HepG2 (cell line): ENCODE results near the gene RRBP1. TPM values are rescaled to one million over a fixed set of nuclear protein-coding genes. Genes with fewer than 3 reads are reported as not detected.

Experiments used
- ATF2 ChIP-seq: sonication (generic); formaldehyde crosslinking; IDR thresholded peaks from 2 replicates; pipeline ENCODE4 v1.4.0; 2020; ENCODE audit warnings: missing genetic modification reagents
- CBX1 ChIP-seq: IDR thresholded peaks from one replicate; pipeline ENCODE4 v1.6.1; 2016; ENCODE audit warnings: antibody characterized with exemption, low read depth
- ETS1 ChIP-seq: sonication (generic); formaldehyde crosslinking; IDR thresholded peaks from 2 replicates; pipeline ENCODE4 v1.4.0; 2020; ENCODE audit warnings: missing genetic modification reagents
- GFI1 ChIP-seq: sonication (generic); formaldehyde crosslinking; IDR thresholded peaks from 2 replicates; pipeline ENCODE4 v1.5.0; 2020; ENCODE audit warnings: missing genetic modification reagents, mild to moderate bottlenecking, borderline replicate concordance
- HDAC1 ChIP-seq: sonication (generic); formaldehyde crosslinking; IDR thresholded peaks from 2 replicates; pipeline ENCODE4 v1.5.1; 2020; ENCODE audit warnings: mild to moderate bottlenecking, missing genetic modification reagents
- KIAA2018 ChIP-seq: sonication (generic); formaldehyde crosslinking; IDR thresholded peaks from 2 replicates; pipeline ENCODE4 v1.5.0; 2020; ENCODE audit warnings: mild to moderate bottlenecking, missing genetic modification reagents, borderline replicate concordance
- KLF15 ChIP-seq: sonication (generic); formaldehyde crosslinking; IDR thresholded peaks from 2 replicates; pipeline ENCODE4 v1.8.1; 2023; ENCODE audit warnings: borderline replicate concordance, mild to moderate bottlenecking, inconsistent platforms, missing genetic modification reagents, mixed read lengths
- MBD4 ChIP-seq: IDR thresholded peaks from 2 replicates; pipeline ENCODE4 v1.6.1; 2012; ENCODE audit warnings: low read length, inconsistent platforms, borderline replicate concordance
- RBM22 ChIP-seq: fragments of 200-400 bp; formaldehyde crosslinking; optimal IDR thresholded peaks from 2 replicates; pipeline ENCODE3; 2017; ENCODE audit warnings: mild to moderate bottlenecking, low read length, moderate library complexity
- THAP8 ChIP-seq: sonication (generic); formaldehyde crosslinking; IDR thresholded peaks from 2 replicates; pipeline ENCODE4 v1.5.1; 2020; ENCODE audit warnings: missing genetic modification reagents, mild to moderate bottlenecking, borderline replicate concordance
- TOE1 ChIP-seq: sonication (generic); formaldehyde crosslinking; IDR thresholded peaks from 2 replicates; pipeline ENCODE4 v1.4.0; 2020; ENCODE audit warnings: mild to moderate bottlenecking, missing genetic modification reagents
- ZNF333 ChIP-seq: sonication (generic); formaldehyde crosslinking; IDR thresholded peaks from 2 replicates; pipeline ENCODE4 v1.4.0; 2020; ENCODE audit warnings: mild to moderate bottlenecking, missing genetic modification reagents, borderline replicate concordance
- polyA plus RNA-seq, 8 experiments: library from polyadenylated mRNA; depleted of rRNA in 3 of 8; stranded (reverse) in 7 of 8; unstranded in 1 of 8; fragments of >200 nt; fragmentation: Illumina TruSeq in 4 of 8; extraction: Trizol in 4 of 8; gene quantifications; 2 replicates each; pipeline versions ENCODE4 v1.2.1 to v1.2.3, GENCODE V29; 2011 to 2016; ENCODE audit warnings: low read depth in 4 of 8, missing spikeins in 1 of 8, mixed read lengths in 1 of 8; ENCODE audit not compliant: insufficient read depth in 1 of 8
- total RNA-seq, 5 experiments: library from RNA; depleted of rRNA; stranded (reverse); fragments of >200 nt; fragmentation: Illumina TruSeq; extraction: Trizol; gene quantifications; 2 replicates each; pipeline ENCODE4 v1.2.3, GENCODE V29; 2016; ENCODE audit warnings: low read depth in 1 of 5
- TF ChIP-seq, protein P1 (sequence below): sonication (generic); formaldehyde crosslinking; IDR thresholded peaks from 2 replicates; pipeline ENCODE4 v1.8.0; 2023; ENCODE audit warnings: mild to moderate bottlenecking, missing genetic modification reagents
- TF ChIP-seq, protein P2 (sequence below): sonication (generic); formaldehyde crosslinking; IDR thresholded peaks from 2 replicates; pipeline ENCODE4 v1.9.0; 2021; ENCODE audit warnings: missing genetic modification reagents, borderline replicate concordance

The RRBP1 gene
- total and polyA plus RNA-seq, 2 of the 13 experiments (the other 11 are each of a cell fraction or from before 2014, with no cell fraction given): 150 to 222 TPM

DNA sequence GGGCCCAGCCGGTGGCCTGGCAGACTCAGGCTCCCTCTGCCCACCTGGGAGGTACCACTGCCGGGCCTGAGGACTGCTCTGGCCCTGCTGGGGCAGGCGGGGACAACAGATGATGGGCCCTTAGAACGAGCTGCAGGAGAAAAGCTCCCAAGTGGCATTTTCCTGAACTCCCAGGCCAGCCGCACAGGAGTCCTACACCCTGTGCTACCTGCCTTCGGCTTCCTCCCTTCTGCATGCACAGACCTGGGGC, 70.8 kb downstream of the RRBP1 start (continued):
- TF ChIP-seq KIAA2018 (CRISPR knock-in tag) (no peak), ATF2 (CRISPR knock-in tag) (no peak), HDAC1 (no peak), MBD4 (no peak), GFI1 (CRISPR knock-in tag) (0 out of 2 replicates have a peak, but pooled peaks have one; percentile 17), KLF15 (CRISPR knock-in tag) (no peak), CBX1 (no peak), ZNF333 (no peak), TOE1 (CRISPR knock-in tag) (no peak), THAP8 (CRISPR knock-in tag) (no peak), RBM22 (no peak), ETS1 (CRISPR knock-in tag) (no peak)
- TF ChIP-seq, protein P1, sequence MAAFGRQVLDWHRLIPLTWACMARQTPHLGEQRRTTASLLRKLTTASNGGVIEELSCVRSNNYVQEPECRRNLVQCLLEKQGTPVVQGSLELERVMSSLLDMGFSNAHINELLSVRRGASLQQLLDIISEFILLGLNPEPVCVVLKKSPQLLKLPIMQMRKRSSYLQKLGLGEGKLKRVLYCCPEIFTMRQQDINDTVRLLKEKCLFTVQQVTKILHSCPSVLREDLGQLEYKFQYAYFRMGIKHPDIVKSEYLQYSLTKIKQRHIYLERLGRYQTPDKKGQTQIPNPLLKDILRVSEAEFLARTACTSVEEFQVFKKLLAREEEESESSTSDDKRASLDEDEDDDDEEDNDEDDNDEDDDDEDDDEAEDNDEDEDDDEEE (CRISPR knock-in tag): no peak
- TF ChIP-seq, protein P2, sequence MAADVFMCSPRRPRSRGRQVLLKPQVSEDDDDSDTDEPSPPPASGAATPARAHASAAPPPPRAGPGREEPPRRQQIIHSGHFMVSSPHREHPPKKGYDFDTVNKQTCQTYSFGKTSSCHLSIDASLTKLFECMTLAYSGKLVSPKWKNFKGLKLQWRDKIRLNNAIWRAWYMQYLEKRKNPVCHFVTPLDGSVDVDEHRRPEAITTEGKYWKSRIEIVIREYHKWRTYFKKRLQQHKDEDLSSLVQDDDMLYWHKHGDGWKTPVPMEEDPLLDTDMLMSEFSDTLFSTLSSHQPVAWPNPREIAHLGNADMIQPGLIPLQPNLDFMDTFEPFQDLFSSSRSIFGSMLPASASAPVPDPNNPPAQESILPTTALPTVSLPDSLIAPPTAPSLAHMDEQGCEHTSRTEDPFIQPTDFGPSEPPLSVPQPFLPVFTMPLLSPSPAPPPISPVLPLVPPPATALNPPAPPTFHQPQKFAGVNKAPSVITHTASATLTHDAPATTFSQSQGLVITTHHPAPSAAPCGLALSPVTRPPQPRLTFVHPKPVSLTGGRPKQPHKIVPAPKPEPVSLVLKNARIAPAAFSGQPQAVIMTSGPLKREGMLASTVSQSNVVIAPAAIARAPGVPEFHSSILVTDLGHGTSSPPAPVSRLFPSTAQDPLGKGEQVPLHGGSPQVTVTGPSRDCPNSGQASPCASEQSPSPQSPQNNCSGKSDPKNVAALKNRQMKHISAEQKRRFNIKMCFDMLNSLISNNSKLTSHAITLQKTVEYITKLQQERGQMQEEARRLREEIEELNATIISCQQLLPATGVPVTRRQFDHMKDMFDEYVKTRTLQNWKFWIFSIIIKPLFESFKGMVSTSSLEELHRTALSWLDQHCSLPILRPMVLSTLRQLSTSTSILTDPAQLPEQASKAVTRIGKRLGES (CRISPR knock-in tag): no peak
